ENCODE data around the gene KRTAP21-3. TPM values are rescaled to one million over a fixed set of nuclear protein-coding genes. Genes with fewer than 3 reads are reported as not detected.

KRTAP21-3 gene
- total and polyA plus RNA-seq, 2 donors (not counting 3 experiments of a cell fraction or from before 2014, with no cell fraction given): not detected

- DNase-seq (ENCODE audit: low read depth, low spot score): no peak
- dilution Hi-C loops (cut with MboI; ENCODE audit: extremely low pct_ligation_motif_present, low sequenced_read_pairs): no loop called here
Measured at GRCh38 chr21:30674312-30674711, 44.3 kb downstream of the KRTAP21-3 start.

DNA sequence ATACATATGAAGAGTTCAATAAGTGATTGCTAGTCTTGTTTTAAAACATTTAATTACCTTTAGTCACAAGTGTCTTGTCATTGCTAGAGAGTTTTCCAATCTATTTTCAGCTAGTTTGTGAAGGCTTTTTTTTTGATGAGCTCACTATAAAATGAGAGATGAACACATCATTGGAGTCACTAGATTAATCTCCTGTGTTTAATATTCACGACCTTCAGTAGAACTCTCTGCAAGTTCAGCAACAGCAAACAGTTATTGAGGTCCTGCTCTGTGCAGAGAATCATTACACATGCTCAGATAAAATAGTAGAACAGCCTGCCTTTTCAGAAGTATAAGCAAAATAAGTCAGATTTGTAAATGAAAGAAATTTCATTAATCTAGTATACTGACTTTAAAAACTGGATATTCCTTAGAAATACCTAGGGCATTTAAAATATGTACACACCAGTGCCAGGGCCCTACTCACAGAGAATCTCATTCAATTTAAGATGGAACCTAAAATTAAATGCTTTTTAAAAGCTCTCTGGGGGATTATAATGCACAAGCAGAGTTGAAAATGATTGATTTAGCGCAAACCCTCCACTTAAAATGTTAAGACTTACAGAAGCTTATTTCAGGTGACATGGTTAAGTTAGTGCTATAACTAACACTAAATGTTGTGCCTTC is 45.5 kb downstream of the KRTAP21-3 start:
- H3K9me1 ChIP-seq (replicated peaks; ENCODE audit: control insufficient read depth, extremely low read depth, insufficient read depth, low read length): no peaks in the 10 kb centered on the region
- no peak overlapping the region for H3K9ac ChIP-seq (replicated peaks; ENCODE audit: extremely low read depth, insufficient read depth, low read length)
- no peaks in the 10 kb centered on the region for H3K79me2 ChIP-seq (ENCODE audit: control insufficient read depth, insufficient read depth, low read length)
- no peaks in the 10 kb centered on the region for H3K36me3 ChIP-seq (ENCODE audit: control insufficient read depth in 2 of 2, extremely low read depth in 1 of 2, insufficient read depth in 2 of 2, low read length in 2 of 2)
- no peak overlapping the region for H2AFZ ChIP-seq (ENCODE audit: low read depth, low read length)
- BruUV-seq (replicated peaks): no TSS peak
- no peaks in the 10 kb centered on the region for H4K20me1 ChIP-seq (replicated peaks; ENCODE audit: control insufficient read depth, extremely low read depth, insufficient read depth, low read length)
- dilution Hi-C loops (cut with MboI; ENCODE audit: extremely low pct_ligation_motif_present, low sequenced_read_pairs): no loop called here
- no peaks in the 10 kb centered on the region for H3K4me1 ChIP-seq (ENCODE audit: control insufficient read depth, extremely low read depth, insufficient read depth, low read length)
- no peaks in the 10 kb centered on the region for H3K27me3 ChIP-seq (ENCODE audit: control insufficient read depth in 2 of 2, insufficient read depth in 2 of 2, low read length in 2 of 2)
- peaks cover 8% of the 10 kb centered on the region for H3K9me3 ChIP-seq (replicated peaks; ENCODE audit: control insufficient read depth, insufficient read depth, low read length)
- FAIRE-seq (no peak), DNase-seq (ENCODE audit: low read depth, low spot score) (no peak)
- no peak overlapping the region for H3K4me2 ChIP-seq (ENCODE audit: insufficient read depth, low read length)
- no peak for TF ChIP-seq GATA2 (IDR thresholded peaks at IDR 0.05; ENCODE audit: insufficient read depth, insufficient read length, low read depth, low read length)
- no peak for TF ChIP-seq MAX (IDR thresholded peaks at IDR 0.05; ENCODE audit: insufficient read depth, insufficient read length)
- no peak for TF ChIP-seq MYC (IDR thresholded peaks at IDR 0.05; ENCODE audit: low read depth, low read length)
- TF ChIP-seq POLR2A (IDR thresholded peaks at IDR 0.05; ENCODE audit: low read depth, low read length): no peak
- TF ChIP-seq, protein P1, sequence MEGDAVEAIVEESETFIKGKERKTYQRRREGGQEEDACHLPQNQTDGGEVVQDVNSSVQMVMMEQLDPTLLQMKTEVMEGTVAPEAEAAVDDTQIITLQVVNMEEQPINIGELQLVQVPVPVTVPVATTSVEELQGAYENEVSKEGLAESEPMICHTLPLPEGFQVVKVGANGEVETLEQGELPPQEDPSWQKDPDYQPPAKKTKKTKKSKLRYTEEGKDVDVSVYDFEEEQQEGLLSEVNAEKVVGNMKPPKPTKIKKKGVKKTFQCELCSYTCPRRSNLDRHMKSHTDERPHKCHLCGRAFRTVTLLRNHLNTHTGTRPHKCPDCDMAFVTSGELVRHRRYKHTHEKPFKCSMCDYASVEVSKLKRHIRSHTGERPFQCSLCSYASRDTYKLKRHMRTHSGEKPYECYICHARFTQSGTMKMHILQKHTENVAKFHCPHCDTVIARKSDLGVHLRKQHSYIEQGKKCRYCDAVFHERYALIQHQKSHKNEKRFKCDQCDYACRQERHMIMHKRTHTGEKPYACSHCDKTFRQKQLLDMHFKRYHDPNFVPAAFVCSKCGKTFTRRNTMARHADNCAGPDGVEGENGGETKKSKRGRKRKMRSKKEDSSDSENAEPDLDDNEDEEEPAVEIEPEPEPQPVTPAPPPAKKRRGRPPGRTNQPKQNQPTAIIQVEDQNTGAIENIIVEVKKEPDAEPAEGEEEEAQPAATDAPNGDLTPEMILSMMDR (IDR thresholded peaks at IDR 0.05; ENCODE audit: extremely low read depth in 1 of 2, insufficient read depth in 1 of 2, low read depth in 1 of 2, low read length in 2 of 2): no peak
- no peak for TF ChIP-seq FOS (IDR thresholded peaks at IDR 0.05; ENCODE audit: borderline replicate concordance, insufficient read depth, low read length)
- TF ChIP-seq JUN (IDR thresholded peaks at IDR 0.05; ENCODE audit: borderline replicate concordance, insufficient read depth, insufficient read length, low read depth): no peak
- no peak for TF ChIP-seq POLR2AphosphoS5 (IDR thresholded peaks at IDR 0.05; ENCODE audit: insufficient read depth, low read depth, low read length)
- no peak for TF ChIP-seq EZH2 (IDR thresholded peaks at IDR 0.05; ENCODE audit: borderline replicate concordance, low read depth, low read length, severe bottlenecking)
- H3K4me3 ChIP-seq (replicated peaks in 1 of 3; ENCODE audit: insufficient read depth in 1 of 3, low read depth in 1 of 3, low read length in 3 of 3): no peak overlapping the region
- intact Hi-C loops (cut with micrococcal nuclease): no loop called here
- ChIA-PET CTCF (no interaction called here), POLR2A (no interaction called here)
- no peak overlapping the region for H3K27ac ChIP-seq (ENCODE audit: insufficient read depth, low read depth, low read length)

More at GRCh38 chr21:30674312-30674711, 44.3 kb downstream of the KRTAP21-3 start:
- no peaks in the 10 kb centered on the region for H3K36me3 ChIP-seq (ENCODE audit: control insufficient read depth in 2 of 2, extremely low read depth in 1 of 2, insufficient read depth in 2 of 2, low read length in 2 of 2)
- FAIRE-seq: no peak
- ChIA-PET CTCF (no interaction called here), POLR2A (no interaction called here)
- H3K4me1 ChIP-seq (ENCODE audit: control insufficient read depth, extremely low read depth, insufficient read depth, low read length): no peaks in the 10 kb centered on the region
- intact Hi-C loops (cut with micrococcal nuclease): no loop called here
- H3K9ac ChIP-seq (replicated peaks; ENCODE audit: extremely low read depth, insufficient read depth, low read length): no peak overlapping the region
- peaks cover 6% of the 10 kb centered on the region for H3K9me3 ChIP-seq (replicated peaks; ENCODE audit: control insufficient read depth, insufficient read depth, low read length)
- H3K9me1 ChIP-seq (replicated peaks; ENCODE audit: control insufficient read depth, extremely low read depth, insufficient read depth, low read length): no peaks in the 10 kb centered on the region
- no peaks in the 10 kb centered on the region for H4K20me1 ChIP-seq (replicated peaks; ENCODE audit: control insufficient read depth, extremely low read depth, insufficient read depth, low read length)
- H3K4me2 ChIP-seq (ENCODE audit: insufficient read depth, low read length): no peak overlapping the region
- BruUV-seq (replicated peaks): no TSS peak
- H3K4me3 ChIP-seq (replicated peaks in 1 of 3; ENCODE audit: insufficient read depth in 1 of 3, low read depth in 1 of 3, low read length in 3 of 3): no peak overlapping the region
- TF ChIP-seq GATA2 (IDR thresholded peaks at IDR 0.05; ENCODE audit: insufficient read depth, insufficient read length, low read depth, low read length) (no peak), MAX (IDR thresholded peaks at IDR 0.05; ENCODE audit: insufficient read depth, insufficient read length) (no peak), POLR2A (IDR thresholded peaks at IDR 0.05; ENCODE audit: low read depth, low read length) (no peak)
- H2AFZ ChIP-seq (ENCODE audit: low read depth, low read length): no peak overlapping the region
- no peaks in the 10 kb centered on the region for H3K79me2 ChIP-seq (ENCODE audit: control insufficient read depth, insufficient read depth, low read length)
- no peaks in the 10 kb centered on the region for H3K27me3 ChIP-seq (ENCODE audit: control insufficient read depth in 2 of 2, insufficient read depth in 2 of 2, low read length in 2 of 2)
- H3K27ac ChIP-seq (ENCODE audit: insufficient read depth, low read depth, low read length): no peak overlapping the region
